DND-41 (cell line): ENCODE results near the gene LTBP1.

ENCODE experiments used
- CTCF ChIP-seq: IDR thresholded peaks from 2 replicates; pipeline ENCODE4 v1.5.1; 2012; ENCODE audit warnings: borderline replicate concordance, low read length, moderate library complexity, mild to moderate bottlenecking; ENCODE audit not compliant: poor library complexity, severe bottlenecking; ENCODE audit errors: extremely low read depth
- EZH2 ChIP-seq: IDR thresholded peaks from 3 replicates; pipeline ENCODE4 v1.6.1; 2012; ENCODE audit warnings: borderline replicate concordance, low read depth, mild to moderate bottlenecking, moderate library complexity, low read length, inconsistent platforms; ENCODE audit not compliant: severe bottlenecking

GRCh38 chr2:33190393-33190937 is 243.7 kb downstream of the LTBP1 start:
- TF ChIP-seq CTCF (no peak), EZH2 (no peak)
